ENCODE results near the gene MBNL2.

Gene MBNL2

GRCh38 chr13:97440598-97441170 is 218.6 kb downstream of the MBNL2 start:
- no peak overlapping the region for H3K4me3 ChIP-seq (ENCODE audit: control insufficient read depth, low read depth, low read length)
- no peak for TF ChIP-seq CTCF (conservative IDR thresholded peaks at IDR 0.05; ENCODE audit: control insufficient read depth, insufficient read depth, low read depth, low read length)
- peak; percentile 17 for DNase-seq (ENCODE audit: low read depth)

- no peak for TF ChIP-seq CTCF (conservative IDR thresholded peaks at IDR 0.05; ENCODE audit: control insufficient read depth, insufficient read depth, low read depth, low read length)
- DNase-seq (ENCODE audit: low read depth) = no peak
- no peak overlapping the region for H3K4me3 ChIP-seq (ENCODE audit: control insufficient read depth, low read depth, low read length)
Measured at GRCh38 chr13:97441368-97441767, 219.2 kb downstream of the MBNL2 start.
